Astrocyte of the spinal cord (primary cell): ENCODE data around the gene RIMBP2.

Experiments used
- DNase-seq: peaks from one replicate; pipeline ENCODE4 v3.0.0; 2011; ENCODE audit warnings: low read depth, low spot score
- H3K4me3 ChIP-seq: 2 replicates; pipeline ENCODE4 v1.5.1; 2011; ENCODE audit warnings: low read depth, mild to moderate bottlenecking, low read length, moderate library complexity
- in situ Hi-C: cut with HindIII; loops from 2 replicates; pipeline ENCODE4 v1.10.0; 2017; ENCODE audit warnings: low sequenced_read_pairs
- TF ChIP-seq, protein P1 (sequence below): IDR thresholded peaks from 2 replicates; pipeline ENCODE4 v1.5.1; 2012; ENCODE audit warnings: low read depth, mild to moderate bottlenecking, low read length, inconsistent platforms

The RIMBP2 gene

DNA sequence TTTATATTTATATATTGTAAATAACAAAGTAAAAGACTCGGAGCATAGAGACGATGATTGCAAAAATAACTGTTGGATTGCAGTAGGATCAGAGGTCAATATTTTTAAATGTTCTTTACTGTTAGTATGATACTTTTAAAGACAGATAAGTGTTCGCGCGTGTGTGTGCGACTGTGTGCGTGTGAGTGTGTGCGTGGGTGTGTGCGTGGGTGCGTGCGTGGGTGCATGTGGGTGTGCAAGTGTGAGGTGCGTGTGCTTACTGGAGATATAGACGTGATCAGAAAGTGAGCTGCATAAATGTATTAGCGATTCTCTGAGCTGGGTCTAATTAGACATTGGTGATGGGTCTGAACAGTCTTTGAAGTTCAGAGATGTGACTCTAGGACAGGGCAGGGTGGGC is 142.9 kb downstream of the RIMBP2 start:
- no peak overlapping the region for H3K4me3 ChIP-seq
- DNase-seq, result no peak
- TF ChIP-seq, protein P1, sequence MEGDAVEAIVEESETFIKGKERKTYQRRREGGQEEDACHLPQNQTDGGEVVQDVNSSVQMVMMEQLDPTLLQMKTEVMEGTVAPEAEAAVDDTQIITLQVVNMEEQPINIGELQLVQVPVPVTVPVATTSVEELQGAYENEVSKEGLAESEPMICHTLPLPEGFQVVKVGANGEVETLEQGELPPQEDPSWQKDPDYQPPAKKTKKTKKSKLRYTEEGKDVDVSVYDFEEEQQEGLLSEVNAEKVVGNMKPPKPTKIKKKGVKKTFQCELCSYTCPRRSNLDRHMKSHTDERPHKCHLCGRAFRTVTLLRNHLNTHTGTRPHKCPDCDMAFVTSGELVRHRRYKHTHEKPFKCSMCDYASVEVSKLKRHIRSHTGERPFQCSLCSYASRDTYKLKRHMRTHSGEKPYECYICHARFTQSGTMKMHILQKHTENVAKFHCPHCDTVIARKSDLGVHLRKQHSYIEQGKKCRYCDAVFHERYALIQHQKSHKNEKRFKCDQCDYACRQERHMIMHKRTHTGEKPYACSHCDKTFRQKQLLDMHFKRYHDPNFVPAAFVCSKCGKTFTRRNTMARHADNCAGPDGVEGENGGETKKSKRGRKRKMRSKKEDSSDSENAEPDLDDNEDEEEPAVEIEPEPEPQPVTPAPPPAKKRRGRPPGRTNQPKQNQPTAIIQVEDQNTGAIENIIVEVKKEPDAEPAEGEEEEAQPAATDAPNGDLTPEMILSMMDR, result no peak
- in situ Hi-C loops, result no loop called here

DNA sequence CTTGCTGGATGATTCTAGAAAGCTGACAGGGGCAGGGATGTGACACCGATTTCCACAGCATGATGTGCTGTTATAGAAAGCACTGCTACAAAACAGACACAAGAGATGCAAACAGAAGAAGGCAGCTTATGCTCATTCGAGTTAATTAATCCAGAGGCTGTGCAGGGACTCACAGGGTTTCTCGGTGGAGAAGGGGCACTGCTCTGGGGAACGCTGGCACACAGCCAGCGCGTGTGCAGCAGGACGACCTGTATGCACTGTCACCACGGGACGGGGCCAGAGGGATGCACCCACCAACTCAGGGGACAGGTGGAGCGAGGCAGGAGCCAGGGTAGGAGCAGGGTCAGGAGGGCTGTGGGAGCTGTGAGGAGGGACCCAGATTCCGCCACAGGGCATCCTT is 143.5 kb downstream of the RIMBP2 start:
- in situ Hi-C loops, result no loop called here
- TF ChIP-seq, protein P1, result no peak
- no peak for DNase-seq
- H3K4me3 ChIP-seq, result no peak overlapping the region

DNA sequence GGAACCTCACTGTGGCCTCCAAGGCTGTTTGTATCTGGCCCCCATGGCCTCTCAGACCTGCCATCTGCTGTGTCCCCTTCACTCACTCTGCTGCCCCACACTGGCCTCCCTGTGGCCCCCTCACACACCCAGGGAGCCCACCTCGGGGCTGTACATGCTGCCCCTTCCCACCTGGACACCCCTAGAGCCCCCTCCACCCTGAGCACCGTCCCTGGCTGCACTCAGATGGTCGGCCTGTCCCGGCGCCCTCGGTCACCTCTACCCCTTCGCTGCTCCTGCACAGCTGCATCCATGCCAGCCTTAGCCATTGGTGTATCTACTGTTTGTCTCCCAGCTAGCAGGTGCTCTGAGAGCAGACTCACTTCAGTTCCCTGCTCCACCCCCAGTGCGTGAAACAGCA is 144.4 kb downstream of the RIMBP2 start:
- in situ Hi-C loops, result no loop called here
- H3K4me3 ChIP-seq, result no peak overlapping the region
- TF ChIP-seq, protein P1, result no peak
- no peak for DNase-seq

DNA sequence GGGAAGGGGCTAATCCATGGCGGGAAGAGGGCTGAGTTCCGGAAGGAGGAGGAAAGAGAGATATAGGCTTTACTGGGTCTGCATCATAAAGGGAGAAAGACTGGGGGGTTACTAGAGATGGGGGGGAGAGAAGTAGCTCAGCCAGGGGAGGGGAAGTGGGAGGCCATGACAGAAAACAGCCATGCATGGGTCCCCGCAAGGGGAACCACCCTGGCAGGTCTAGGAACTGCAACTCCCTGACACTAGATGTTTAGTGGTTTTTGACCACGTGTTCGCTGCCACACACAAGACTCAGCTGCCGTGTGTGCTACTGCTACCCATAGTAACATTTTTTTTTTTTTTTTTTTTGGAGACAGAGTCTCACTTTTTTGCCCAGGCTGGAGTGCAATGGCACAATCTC is 145.0 kb downstream of the RIMBP2 start:
- H3K4me3 ChIP-seq, result no peak overlapping the region
- in situ Hi-C loops, result no loop called here
- TF ChIP-seq, protein P1, result no peak
- no peak for DNase-seq

DNA sequence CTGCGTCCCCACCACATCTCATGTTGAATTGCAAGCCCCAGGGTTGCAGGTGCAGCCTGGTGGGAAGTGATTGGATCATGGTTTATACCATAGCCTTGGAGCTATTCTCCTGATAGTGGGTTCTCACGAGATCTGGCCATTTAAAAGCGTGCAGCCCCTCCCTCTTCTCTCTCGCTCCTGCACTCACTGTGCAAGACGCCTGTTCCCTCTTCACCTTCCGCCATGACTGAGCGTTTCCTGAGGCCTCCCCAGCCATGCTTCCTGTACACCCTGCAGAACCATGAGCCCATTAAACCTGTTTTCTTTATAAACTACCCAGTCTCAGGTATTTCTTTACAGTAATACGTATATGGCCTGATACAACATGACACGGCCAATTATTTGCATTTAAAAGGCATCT is 146.6 kb downstream of the RIMBP2 start:
- DNase-seq, result no peak
- no peak overlapping the region for H3K4me3 ChIP-seq
- TF ChIP-seq, protein P1, result no peak
- in situ Hi-C loops, result no loop called here

DNA sequence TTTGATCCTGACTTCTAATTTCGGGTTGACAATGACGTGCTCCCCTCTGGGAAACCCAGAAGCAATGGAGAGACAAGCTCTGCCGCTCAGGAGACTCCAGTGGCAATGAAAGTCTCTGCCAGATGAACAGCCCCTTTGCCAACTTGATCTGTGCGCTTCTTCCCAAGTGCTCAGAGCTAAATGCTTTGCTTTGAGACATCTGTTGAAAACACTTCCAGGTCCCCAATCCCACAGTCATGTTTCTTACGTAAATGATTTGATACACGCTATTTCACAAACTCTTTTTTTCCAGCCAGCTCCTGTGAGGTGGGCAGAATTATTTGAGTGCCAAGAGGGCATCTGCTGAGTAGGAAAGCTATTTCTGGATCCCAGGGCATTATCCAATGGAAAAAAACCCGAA is 147.6 kb downstream of the RIMBP2 start:
- no peak for DNase-seq
- in situ Hi-C loops, result no loop called here
- H3K4me3 ChIP-seq, result no peak overlapping the region
- TF ChIP-seq, protein P1, result no peak

DNA sequence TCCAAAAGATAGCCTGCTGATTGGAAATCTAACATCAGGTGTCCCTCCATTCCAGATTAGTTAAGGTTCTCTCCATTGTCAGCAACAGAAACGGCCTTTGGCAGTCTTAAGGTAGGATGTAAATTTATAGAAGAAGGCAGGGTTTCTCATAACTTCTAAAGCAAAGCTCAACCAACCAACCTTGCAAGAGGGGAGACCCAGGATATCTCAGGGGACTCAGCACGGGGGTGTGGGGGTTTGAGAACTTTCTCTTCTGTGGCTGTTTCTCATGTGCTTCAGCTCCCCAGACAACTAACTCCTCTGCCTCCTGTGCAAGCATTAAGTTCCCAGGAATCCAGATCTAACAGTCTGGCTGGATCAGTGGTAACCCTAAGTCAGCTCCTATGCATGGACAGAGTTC is 148.1 kb downstream of the RIMBP2 start:
- DNase-seq, result no peak
- no peak overlapping the region for H3K4me3 ChIP-seq
- in situ Hi-C loops, result no loop called here
- TF ChIP-seq, protein P1, result no peak
